Uterus (tissue), 4 donors: ENCODE data around the gene SMURF1. TPM values are rescaled to one million over a fixed set of nuclear protein-coding genes. Genes with fewer than 3 reads are reported as not detected.

Experiments used
- DNase-seq, 2 donors: peaks; one replicate each; pipeline ENCODE4 v3.0.0-alpha.2; 2019 to 2020
- H3K27ac ChIP-seq, 2 donors: fragments of 200-600 bp; sonication (generic); 1 replicate in 1 of 2; 2 replicates in 1 of 2; pipeline ENCODE4 v1.5.1; 2016 to 2018
- H3K27me3 ChIP-seq, 2 donors: fragments of 200-600 bp; sonication (generic); one replicate each; pipeline ENCODE4 v1.5.1; 2018 to 2019; ENCODE audit warnings: control low read depth in 1 of 2
- H3K36me3 ChIP-seq, 2 donors: fragments of 200-600 bp; sonication (generic); one replicate each; pipeline ENCODE4 v1.5.1; 2019; ENCODE audit warnings: control low read depth in 1 of 2
- H3K4me1 ChIP-seq, 2 donors: fragments of 200-600 bp; sonication (generic); one replicate each; pipeline ENCODE4 v1.5.1; 2018 to 2019; ENCODE audit warnings: control low read depth in 1 of 2
- H3K4me3 ChIP-seq, 2 donors: fragments of 200-600 bp; sonication (generic); 1 replicate in 1 of 2; 2 replicates in 1 of 2; pipeline ENCODE4 v1.5.1; 2018 to 2019; ENCODE audit warnings: mild to moderate bottlenecking in 1 of 2
- H3K9me3 ChIP-seq, 2 donors: fragments of 200-600 bp; sonication (generic); one replicate each; pipeline ENCODE4 v1.5.1; 2019; ENCODE audit warnings: control low read depth in 1 of 2
- CTCF ChIP-seq, 4 experiments: fragments of 200-600 bp in 2 of 4; fragments of 450-650 bp in 2 of 4; sonication (generic) in 2 of 4; IDR thresholded peaks; one replicate each; pipeline ENCODE4 v1.5.1; 2016 to 2019; ENCODE audit warnings: antibody characterized with exemption in 4 of 4, mild to moderate bottlenecking in 2 of 4, moderate library complexity in 1 of 4
- POLR2A ChIP-seq, 2 donors: fragments of 450-650 bp; IDR thresholded peaks; one replicate each; pipeline ENCODE4 v1.6.1; 2016; ENCODE audit warnings: antibody characterized with exemption in 2 of 2, mild to moderate bottlenecking in 1 of 2, moderate library complexity in 1 of 2
- intact Hi-C: fragments of 100-400 bp; cut with DNase I; formaldehyde crosslinking; loops from one replicate; pipeline ENCODE4 v1.15.1; 2023; ENCODE audit warnings: low total_unique reads
- total RNA-seq, 4 donors: library from RNA; depleted of rRNA in 3 of 4; stranded (reverse); fragments of >200 nt in 3 of 4; gene quantifications; one replicate each; pipeline versions ENCODE4 v1.1.0 to v1.2.4, GENCODE V29; 2014 to 2023
- donor health status: DM: yes; HTN: yes; CAD: no.

SMURF1 gene
- total RNA-seq, 4 donors from 2014 or later = 14.4 to 39.5 (median 26.2) TPM

GRCh38 chr7:99156649-99157048 lies 12.7 kb upstream of the SMURF1 start:
- H3K4me3 ChIP-seq = no peak overlapping the region
- no peak for TF ChIP-seq CTCF (IDR thresholded peaks at IDR 0.05)
- no peak for TF ChIP-seq POLR2A (IDR thresholded peaks at IDR 0.05)
- H3K27me3 ChIP-seq = no peaks in the 10 kb centered on the region
- intact Hi-C loops = no loop called here
- no peaks in the 10 kb centered on the region for H3K9me3 ChIP-seq
- no peaks in the 10 kb centered on the region for H3K36me3 ChIP-seq
- DNase-seq = no peak
- no peak overlapping the region for H3K27ac ChIP-seq
- H3K4me1 ChIP-seq = no peaks in the 10 kb centered on the region

- Histone ChIP-seq H3K9me3 (no peaks in the 10 kb centered on the region), H3K27ac (no peak overlapping the region), H3K27me3 (no peaks in the 10 kb centered on the region), H3K4me3 (no peak overlapping the region), H3K36me3 (no peaks in the 10 kb centered on the region), H3K4me1 (no peaks in the 10 kb centered on the region)
- intact Hi-C loops = no loop called here
- no peak for TF ChIP-seq POLR2A (IDR thresholded peaks at IDR 0.05)
- no peak for TF ChIP-seq CTCF (IDR thresholded peaks at IDR 0.05)
- no peak for DNase-seq
These were observed 11.3 kb upstream of the SMURF1 start for GRCh38 chr7:99155211-99155610.

- H3K27me3 ChIP-seq = no peaks in the 10 kb centered on the region
- H3K4me3 ChIP-seq = no peak overlapping the region
- DNase-seq = no peak
- no peak for TF ChIP-seq CTCF (IDR thresholded peaks at IDR 0.05)
- no peak for TF ChIP-seq POLR2A (IDR thresholded peaks at IDR 0.05)
- no peaks in the 10 kb centered on the region for H3K36me3 ChIP-seq
- no peaks in the 10 kb centered on the region for H3K4me1 ChIP-seq
- H3K9me3 ChIP-seq = no peaks in the 10 kb centered on the region
- intact Hi-C loops = no loop called here
- no peak overlapping the region for H3K27ac ChIP-seq
These were observed 3.1 kb upstream of the SMURF1 start for GRCh38 chr7:99146979-99147378.

GRCh38 chr7:99143521-99143852 lies 421 bp downstream of the SMURF1 start:
- Histone ChIP-seq H3K4me3 (peak overlapping the region; percentile 60 to 99), H3K36me3 (no peaks in the 10 kb centered on the region), H3K9me3 (no peaks in the 10 kb centered on the region), H3K27ac (peak overlapping the region; percentile 99 to 100), H3K27me3 (no peaks in the 10 kb centered on the region), H3K4me1 (peaks cover 0 to 5% of the 10 kb centered on the region in 2 donors)
- DNase-seq = no peak
- TF ChIP-seq POLR2A (IDR thresholded peaks at IDR 0.05) (no peak), CTCF (IDR thresholded peaks at IDR 0.05) (no peak)
- intact Hi-C loops = no loop called here

- peaks cover 0 to 5% of the 10 kb centered on the region in 2 donors for H3K4me1 ChIP-seq
- intact Hi-C loops = no loop called here
- no peaks in the 10 kb centered on the region for H3K36me3 ChIP-seq
- H3K27ac ChIP-seq = peak overlapping the region; percentile 99 to 100
- H3K27me3 ChIP-seq = no peaks in the 10 kb centered on the region
- DNase-seq = peak; percentile 94 to 98
- no peaks in the 10 kb centered on the region for H3K9me3 ChIP-seq
- no peak for TF ChIP-seq POLR2A (IDR thresholded peaks at IDR 0.05)
- no peak for TF ChIP-seq CTCF (IDR thresholded peaks at IDR 0.05)
- peak overlapping the region; percentile 60 to 99 for H3K4me3 ChIP-seq
These were observed 984 bp downstream of the SMURF1 start for GRCh38 chr7:99142727-99143520.
